HG02642 (cell line): ENCODE measurements around the gene XRCC4.

Experiments used
- ATAC-seq: cut with Tn5 transposase; IDR thresholded peaks from one replicate; pipeline ENCODE4 v1.9.1; 2021; ENCODE audit warnings: mild to moderate bottlenecking; ENCODE audit not compliant: unreplicated experiment, poor library complexity

Gene XRCC4

GRCh38 chr5:83368319-83368718 is 291.0 kb downstream of the XRCC4 start:
- peak; percentile 45 for ATAC-seq

DNA sequence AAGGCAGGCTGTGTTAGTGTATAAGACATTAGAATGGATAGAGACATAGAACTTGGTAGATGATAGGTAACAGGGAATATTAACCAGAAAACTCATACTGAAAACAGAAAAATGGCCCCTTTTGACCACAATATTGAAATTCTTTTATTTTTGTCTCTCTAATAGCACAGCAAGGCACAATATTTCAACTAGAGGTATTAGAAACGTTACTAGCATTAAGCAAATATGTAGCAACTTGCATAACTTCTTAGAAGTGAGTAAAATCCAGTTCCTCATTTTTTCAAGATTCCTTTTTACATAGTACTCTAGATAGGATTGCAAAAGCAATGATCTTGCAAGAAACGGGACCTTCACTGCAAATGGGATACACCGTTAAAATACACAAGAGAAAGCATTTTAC is 291.5 kb downstream of the XRCC4 start:
- ATAC-seq = peak; percentile 46

- no peak for ATAC-seq
These were observed 293.6 kb downstream of the XRCC4 start for GRCh38 chr5:83370957-83371356.

DNA sequence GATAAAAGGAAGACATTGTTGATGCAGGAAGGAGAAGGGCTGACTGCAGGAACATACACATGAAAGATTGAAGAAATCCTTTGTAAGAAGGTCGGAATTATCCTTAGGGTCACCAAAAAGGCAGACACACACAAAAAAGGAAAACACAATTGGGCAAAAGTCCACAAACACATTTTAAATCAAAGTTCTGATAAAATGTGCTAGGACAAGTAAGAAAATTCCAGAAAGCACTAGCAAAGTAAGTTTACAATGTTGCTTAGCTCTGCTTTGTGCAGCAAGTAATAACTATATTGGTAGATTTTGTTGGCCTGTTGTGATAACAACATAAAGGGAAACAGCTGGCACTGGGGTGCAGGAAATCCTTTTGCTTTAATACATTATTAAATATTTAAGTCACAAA is 294.4 kb downstream of the XRCC4 start:
- ATAC-seq = no peak

DNA sequence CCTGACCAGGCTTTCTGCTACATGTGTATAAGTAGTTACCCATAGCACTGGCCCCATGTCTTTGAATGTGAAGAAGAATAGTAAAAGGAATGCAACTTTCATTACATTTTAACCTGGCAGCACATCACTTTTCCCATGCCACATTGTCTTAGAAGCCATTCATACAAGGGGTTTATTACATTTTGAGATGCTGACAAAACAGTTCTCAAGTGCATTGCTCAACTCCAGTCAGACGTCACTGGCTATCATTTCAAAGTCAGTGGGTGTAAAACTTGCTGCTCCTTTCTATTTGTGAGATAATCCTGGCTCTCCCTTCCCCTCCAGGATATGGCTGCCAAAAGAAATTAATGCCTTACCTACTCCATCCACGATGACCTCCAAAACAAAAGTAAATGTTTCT is 297.2 kb downstream of the XRCC4 start:
- ATAC-seq = no peak

- no peak for ATAC-seq
These were observed 297.9 kb downstream of the XRCC4 start for GRCh38 chr5:83375049-83375745.

DNA sequence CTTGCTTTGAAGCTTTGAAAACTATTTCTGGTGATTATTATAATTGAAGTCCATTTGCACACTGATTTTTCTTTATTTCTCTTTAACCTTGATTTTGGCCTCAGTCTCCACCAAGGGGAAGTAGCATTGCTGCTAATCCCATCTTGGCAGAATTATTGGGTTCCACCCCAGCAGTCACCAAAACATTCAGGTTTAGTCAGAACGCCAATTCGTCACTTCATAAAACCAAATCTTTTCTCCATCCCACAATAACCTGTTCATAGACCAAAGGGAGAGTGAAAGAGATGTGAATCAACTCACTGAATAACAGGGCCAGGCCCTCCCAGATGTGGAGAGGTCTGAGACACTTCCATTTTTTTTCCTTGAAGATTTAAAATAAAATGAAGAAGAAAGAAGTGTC is 299.1 kb downstream of the XRCC4 start:
- no peak for ATAC-seq

- no peak for ATAC-seq
These were observed 300.0 kb downstream of the XRCC4 start for GRCh38 chr5:83377131-83377865.

DNA sequence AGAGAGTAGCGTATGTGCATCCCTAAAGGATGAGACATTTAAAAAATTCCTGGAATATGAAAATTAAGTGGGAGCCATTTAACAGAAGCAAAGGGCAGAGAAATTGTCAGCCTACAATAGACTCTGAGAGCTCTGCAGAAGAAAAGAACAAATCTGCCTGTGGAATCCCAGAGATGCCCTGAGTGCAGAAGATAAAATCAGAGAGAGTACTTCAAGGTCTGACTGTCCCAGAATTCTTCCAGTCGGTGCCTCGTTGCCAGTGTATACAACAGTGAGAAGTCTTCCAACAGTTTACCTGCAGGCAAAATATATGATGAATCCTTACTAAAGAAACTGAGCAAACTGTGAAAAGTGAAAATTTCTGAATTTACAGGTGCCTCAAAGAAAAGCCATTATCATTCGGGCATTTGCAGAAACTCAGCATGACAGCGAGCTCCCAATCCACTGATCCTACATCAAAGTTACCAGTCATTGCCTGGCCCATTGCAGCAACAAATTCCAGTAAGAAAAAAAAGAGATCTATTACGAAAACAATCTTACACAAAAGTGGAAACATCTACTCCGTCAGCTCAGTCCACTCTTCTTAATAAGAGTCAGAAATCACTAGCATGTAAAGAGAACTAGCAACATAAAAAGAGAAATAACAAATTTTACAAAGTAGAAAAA is 301.4 kb downstream of the XRCC4 start:
- no peak for ATAC-seq

DNA sequence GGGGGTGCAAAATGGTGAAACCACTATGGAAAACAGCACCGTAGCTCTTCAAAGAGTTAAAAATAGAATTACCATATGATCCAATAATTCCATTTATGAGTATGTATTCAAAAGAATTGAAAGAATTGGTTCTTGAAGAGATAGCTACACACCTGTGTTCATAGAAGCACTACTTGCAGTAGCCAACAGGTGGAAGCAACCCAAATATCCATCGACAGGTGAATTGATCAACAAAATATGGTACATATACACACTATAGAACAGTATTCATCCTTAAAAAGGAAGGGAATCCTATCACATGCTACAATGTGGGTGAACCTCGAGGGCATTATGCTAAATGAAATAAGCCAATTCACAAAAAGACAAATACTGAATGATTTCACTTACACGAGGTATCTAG is 308.5 kb downstream of the XRCC4 start:
- no peak for ATAC-seq

DNA sequence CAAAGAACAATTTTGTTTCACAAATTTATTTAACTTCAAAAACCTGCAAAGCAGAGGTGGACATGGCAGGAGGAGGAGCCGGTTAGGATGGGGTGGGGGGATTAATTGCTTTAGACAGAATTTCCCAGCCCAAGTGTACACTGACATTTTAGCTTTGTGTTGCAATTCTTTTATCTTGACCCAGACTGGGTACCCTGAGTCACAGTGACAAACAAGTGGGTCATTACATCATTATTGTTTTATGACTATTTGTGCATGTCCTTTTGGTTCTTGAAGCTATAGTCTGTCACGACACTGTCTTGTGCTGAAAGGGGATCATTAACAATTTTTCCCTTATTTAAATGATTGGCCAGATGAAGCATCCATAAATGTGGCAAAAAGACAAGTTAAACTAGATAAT is 309.7 kb downstream of the XRCC4 start:
- no peak for ATAC-seq

DNA sequence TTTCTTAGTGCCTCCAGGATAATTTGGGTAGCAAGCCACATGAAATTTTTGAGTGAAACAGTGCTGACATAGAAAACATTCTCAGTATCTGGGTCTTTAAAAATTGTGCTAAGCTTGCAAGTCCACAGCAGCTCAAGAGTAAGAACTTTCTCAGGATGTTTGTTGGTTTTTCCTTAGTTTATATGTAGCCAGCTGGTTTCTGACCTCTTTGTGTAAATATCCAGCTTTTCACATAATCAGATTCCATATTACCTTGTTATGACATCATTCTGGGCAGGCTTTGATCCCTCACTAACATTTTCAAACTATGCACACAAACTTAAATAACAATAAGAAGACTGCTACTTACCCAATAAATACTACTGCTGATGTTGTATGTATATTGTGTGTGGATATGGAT is 311.3 kb downstream of the XRCC4 start:
- no peak for ATAC-seq

GRCh38 chr5:83392766-83393503 is 315.6 kb downstream of the XRCC4 start:
- no peak for ATAC-seq

DNA sequence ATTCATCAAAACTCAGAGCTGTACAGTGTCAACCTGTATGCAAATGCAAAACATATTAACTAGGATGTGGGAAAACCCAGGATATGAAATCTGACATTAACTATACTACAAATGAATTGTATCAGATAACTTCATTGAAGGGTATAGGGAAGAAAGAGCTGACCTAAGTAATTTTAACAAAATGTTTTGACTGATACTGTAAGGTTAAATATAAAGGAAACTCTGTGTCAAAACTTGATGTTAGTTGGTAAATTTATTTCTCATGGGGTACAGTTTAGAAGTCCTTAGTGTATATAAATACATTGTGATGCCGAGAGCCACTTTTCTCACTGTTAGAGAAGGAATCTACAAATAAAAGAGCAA is 316.1 kb downstream of the XRCC4 start:
- ATAC-seq = no peak

DNA sequence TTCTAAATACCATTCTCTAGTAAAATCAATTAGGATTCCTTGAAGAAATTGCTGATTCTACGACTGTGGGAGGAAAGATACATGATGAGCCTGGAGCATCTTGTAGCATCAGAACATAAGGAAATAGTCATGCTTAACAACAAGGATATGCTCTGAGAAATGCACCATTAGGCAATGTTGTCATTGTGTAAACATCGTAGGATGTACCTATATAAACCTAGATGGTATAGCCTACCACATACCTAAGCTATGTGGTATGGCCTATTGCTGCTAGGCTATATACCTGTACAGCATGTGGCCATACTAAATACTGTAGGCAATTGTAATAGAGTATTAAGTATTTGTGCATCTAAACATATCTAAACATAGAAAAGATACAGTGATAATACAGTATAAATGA is 316.8 kb downstream of the XRCC4 start:
- ATAC-seq = no peak

- no peak for ATAC-seq
These were observed 319.3 kb downstream of the XRCC4 start for GRCh38 chr5:83396662-83397061.

DNA sequence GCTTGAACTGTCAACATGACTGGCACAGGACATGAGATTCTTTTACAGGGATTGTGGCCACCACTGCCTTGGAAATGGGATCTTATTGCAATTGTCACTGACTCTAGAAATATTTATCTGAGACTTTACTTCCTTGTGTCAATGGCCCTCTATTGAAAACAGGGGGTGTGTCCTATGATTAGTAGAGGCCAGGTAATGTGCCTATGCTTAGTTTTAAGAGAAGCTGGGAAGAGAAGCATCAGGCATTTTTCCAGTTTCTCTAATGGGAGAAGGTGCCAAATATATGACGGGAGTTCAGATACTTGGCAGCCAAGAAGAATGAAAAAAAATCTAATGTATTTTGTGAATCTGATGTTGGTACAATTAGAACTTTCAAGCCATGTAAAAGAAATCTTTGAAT is 320.3 kb downstream of the XRCC4 start:
- no peak for ATAC-seq

DNA sequence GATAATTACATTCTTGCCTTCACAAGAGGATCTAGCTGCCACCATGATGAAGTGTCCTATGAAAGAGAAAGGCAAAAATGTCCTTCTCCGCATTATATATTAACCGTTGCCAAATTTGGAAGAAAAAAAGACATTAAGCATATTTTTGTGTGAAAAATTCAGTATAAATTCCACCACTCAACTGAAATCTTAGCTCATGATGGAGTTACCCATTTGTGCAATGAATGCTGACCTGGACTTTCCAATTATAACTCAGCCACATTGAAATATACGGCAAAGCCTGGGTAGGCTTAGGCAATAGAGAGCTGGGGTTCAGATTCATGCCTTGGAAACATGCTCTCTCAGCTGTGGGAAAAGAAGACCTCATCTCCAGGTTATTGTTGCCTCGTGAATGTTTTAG is 322.9 kb downstream of the XRCC4 start:
- no peak for ATAC-seq

- ATAC-seq = no peak
These were observed 323.4 kb downstream of the XRCC4 start for GRCh38 chr5:83400701-83401100.

- peak; percentile 74 for ATAC-seq
These were observed 323.9 kb downstream of the XRCC4 start for GRCh38 chr5:83401122-83401731.

DNA sequence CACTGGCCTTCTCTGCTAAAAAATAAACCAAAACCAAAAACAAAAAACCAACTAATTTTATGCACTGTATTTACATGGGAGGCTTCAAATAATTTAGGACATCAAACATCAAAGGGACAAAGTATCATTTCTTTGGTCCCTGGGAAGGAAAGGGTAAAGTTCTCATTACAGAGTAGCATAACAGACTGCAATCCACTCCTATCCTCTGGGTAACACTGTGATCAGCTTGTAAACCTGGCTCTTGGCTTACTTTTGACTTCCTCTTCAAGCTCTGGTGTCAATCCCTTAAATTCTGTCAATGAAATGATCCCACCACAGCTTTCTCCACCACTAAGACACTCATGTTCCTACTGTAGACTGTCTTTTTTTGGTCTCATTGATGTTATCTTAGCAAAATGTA is 324.4 kb downstream of the XRCC4 start:
- no peak for ATAC-seq
